DND-41 (cell line): Measurements from ENCODE around the gene ABRACL.
"Not testable (repeated sequence)": the region's sequence is repeated elsewhere in the genome, so short reads cannot be mapped to it uniquely, and the experiment has no call there.

ENCODE experiments used
- ATAC-seq: fragments of 200-7000 bp; cut with Tn5 transposase; 3 replicates; pipeline ENCODE4 v1.9.1; 2021; ENCODE audit warnings: low read depth; ENCODE audit not compliant: insufficient read depth
- DNase-seq: peaks from one replicate; pipeline ENCODE4 v3.0.0-alpha.2; 2020
- H2AFZ ChIP-seq: 2 replicates; pipeline ENCODE4 v1.6.0; 2012; ENCODE audit warnings: low read depth, low read length
- H3K27ac ChIP-seq: 2 replicates; pipeline ENCODE4 v1.5.1; 2012; ENCODE audit warnings: low read length, inconsistent platforms
- H3K27me3 ChIP-seq: fragments of 200-600 bp; sonication (generic); 2 replicates; pipeline ENCODE4 v1.6.0; 2012; ENCODE audit warnings: low read length, mild to moderate bottlenecking, inconsistent platforms; ENCODE audit not compliant: insufficient read depth, poor library complexity
- H3K36me3 ChIP-seq: 2 replicates; pipeline ENCODE4 v1.5.1; 2012; ENCODE audit warnings: low read length, inconsistent platforms; ENCODE audit not compliant: insufficient read depth
- H3K4me1 ChIP-seq: 2 replicates; pipeline ENCODE4 v1.5.1; 2012; ENCODE audit warnings: mild to moderate bottlenecking, low read length; ENCODE audit not compliant: insufficient read depth
- H3K4me2 ChIP-seq: 2 replicates; pipeline ENCODE4 v1.6.0; 2012; ENCODE audit warnings: mild to moderate bottlenecking, moderate library complexity, low read length, inconsistent platforms; ENCODE audit not compliant: insufficient read depth
- H3K4me3 ChIP-seq, 2 experiments: fragments of 200-600 bp in 1 of 2; shearing (Covaris generic) in 1 of 2; 2 replicates each; pipeline ENCODE4 v1.5.1; 2012 to 2016; ENCODE audit warnings: inconsistent platforms in 2 of 2, low read length in 2 of 2, mild to moderate bottlenecking in 2 of 2, low read depth in 1 of 2, moderate library complexity in 1 of 2
- H3K79me2 ChIP-seq: 2 replicates; pipeline ENCODE4 v1.6.0; 2012; ENCODE audit warnings: low read length, inconsistent platforms; ENCODE audit not compliant: insufficient read depth
- H3K9ac ChIP-seq: 2 replicates; pipeline ENCODE4 v1.6.0; 2012; ENCODE audit warnings: low read depth, mild to moderate bottlenecking, inconsistent platforms, low read length, moderate library complexity
- H3K9me3 ChIP-seq: 2 replicates; pipeline ENCODE4 v1.5.1; 2012; ENCODE audit warnings: low read length, moderate library complexity, mild to moderate bottlenecking, inconsistent platforms; ENCODE audit not compliant: insufficient read depth, severe bottlenecking
- H4K20me1 ChIP-seq: 2 replicates; pipeline ENCODE4 v1.6.0; 2012; ENCODE audit warnings: low read length; ENCODE audit not compliant: insufficient read depth
- CTCF ChIP-seq: IDR thresholded peaks from 2 replicates; pipeline ENCODE4 v1.5.1; 2012; ENCODE audit warnings: borderline replicate concordance, low read length, moderate library complexity, mild to moderate bottlenecking; ENCODE audit not compliant: poor library complexity, severe bottlenecking; ENCODE audit errors: extremely low read depth
- EZH2 ChIP-seq: IDR thresholded peaks from 3 replicates; pipeline ENCODE4 v1.6.1; 2012; ENCODE audit warnings: borderline replicate concordance, low read depth, mild to moderate bottlenecking, moderate library complexity, low read length, inconsistent platforms; ENCODE audit not compliant: severe bottlenecking

ABRACL gene

DNA sequence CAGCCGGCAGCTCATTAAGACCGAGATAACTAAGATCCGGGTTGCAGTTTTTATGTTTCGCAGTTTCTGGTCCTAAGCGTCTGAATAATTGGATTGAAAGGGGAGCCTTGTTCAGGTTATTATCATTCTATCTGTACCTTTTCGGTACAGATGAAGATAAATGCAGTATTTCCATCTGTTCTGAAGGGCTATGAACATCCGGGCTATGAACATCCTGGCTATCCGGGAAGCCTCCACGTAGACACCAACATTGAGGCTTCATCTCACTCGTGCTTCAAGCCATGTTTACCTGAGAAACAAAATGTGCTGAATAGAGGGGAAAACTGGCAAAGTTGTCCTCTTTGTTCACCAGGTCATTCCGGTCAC, 40.1 kb upstream of the ABRACL start:
- Histone ChIP-seq H3K9ac (peak overlapping the region; percentile 84), H3K9me3 (no peaks in the 10 kb centered on the region), H3K4me2 (peak overlapping the region; percentile 66), H3K36me3 (no peaks in the 10 kb centered on the region; the same call in 1 of the 2 replicates), H3K4me1 (peaks cover 40% of the 10 kb centered on the region), H3K27me3 (no peaks in the 10 kb centered on the region), H4K20me1 (peaks cover 32% of the 10 kb centered on the region), H3K79me2 (peaks cover 45% of the 10 kb centered on the region), H2AFZ (peak overlapping the region; percentile 86), H3K4me3 (peak overlapping the region; percentile 7 to 87; a peak in 3 of 4 replicates), H3K27ac (peak overlapping the region; percentile 69)
- ATAC-seq (peak; percentile 50), DNase-seq (no peak)
- no peak for TF ChIP-seq CTCF
- TF ChIP-seq EZH2 = no peak

DNA sequence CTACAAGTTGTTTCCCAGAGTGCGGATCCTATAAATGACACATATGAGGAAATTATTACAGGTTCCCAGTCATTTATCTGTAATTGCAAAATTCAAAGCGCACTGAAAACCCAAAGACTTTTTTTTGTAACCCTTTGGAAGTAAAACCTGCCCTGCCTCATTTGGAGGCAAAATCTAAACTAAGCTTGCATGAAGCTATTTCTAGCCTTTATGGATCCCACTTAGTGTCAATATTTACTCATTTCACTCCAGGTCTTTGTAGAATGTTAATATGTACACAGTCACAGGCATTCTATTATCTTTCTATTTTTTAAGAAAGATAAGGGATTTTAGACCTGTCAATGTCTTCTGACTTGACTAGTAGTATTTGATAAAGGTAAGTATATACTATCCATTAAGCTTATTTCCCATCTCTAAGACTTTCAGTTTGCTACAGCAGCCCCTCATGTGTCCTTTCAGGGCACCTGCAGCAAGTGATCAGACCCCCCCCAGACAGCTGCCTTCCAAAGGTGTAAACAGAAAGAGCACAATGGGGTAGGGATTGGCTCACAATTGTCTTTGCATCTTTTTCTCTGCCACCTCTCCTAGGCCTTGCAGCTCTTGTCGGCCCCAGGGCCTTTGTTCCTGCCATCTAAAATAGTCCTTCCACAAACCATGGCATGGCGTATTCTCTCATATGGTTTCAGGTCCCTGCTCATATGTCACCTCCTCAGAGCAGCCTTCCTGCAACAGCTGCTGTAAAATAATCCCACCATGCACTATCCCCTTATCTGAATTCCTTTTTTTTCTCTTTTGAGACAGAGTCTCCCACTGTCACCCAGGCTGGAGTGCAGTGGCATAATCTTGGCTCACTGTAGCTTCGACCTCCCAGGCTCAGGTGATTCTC, 39.2 kb upstream of the ABRACL start:
- peaks cover 37% of the 10 kb centered on the region for H3K79me2 ChIP-seq
- H3K27ac ChIP-seq = no peak overlapping the region
- H3K9ac ChIP-seq = 0 out of 2 replicates have a peak overlapping the region, but pooled peaks have one; percentile 84
- H3K4me3 ChIP-seq = no peak overlapping the region
- H4K20me1 ChIP-seq = peaks cover 23% of the 10 kb centered on the region; the same call in 1 of the 2 replicates
- TF ChIP-seq CTCF = no peak
- no peak for TF ChIP-seq EZH2
- H3K9me3 ChIP-seq = no peaks in the 10 kb centered on the region
- peak overlapping the region; percentile 86 for H2AFZ ChIP-seq
- H3K27me3 ChIP-seq = no peaks in the 10 kb centered on the region
- peaks cover 34% of the 10 kb centered on the region for H3K4me1 ChIP-seq
- ATAC-seq (no peak), DNase-seq (no peak)
- peak overlapping the region; percentile 66; the same call in 1 of the 2 replicates for H3K4me2 ChIP-seq
- H3K36me3 ChIP-seq = no peaks in the 10 kb centered on the region; the same call in 1 of the 2 replicates

GRCh38 chr6:138991206-138991605, 37.3 kb upstream of the ABRACL start:
- no peak overlapping the region for H3K27ac ChIP-seq
- H3K36me3 ChIP-seq = no peaks in the 10 kb centered on the region; the same call in 1 of the 2 replicates
- H3K27me3 ChIP-seq = no peaks in the 10 kb centered on the region
- H3K4me2 ChIP-seq = no peak overlapping the region
- H3K4me3 ChIP-seq = no peak overlapping the region
- DNase-seq = no peak
- no peak overlapping the region for H3K9ac ChIP-seq
- no peaks in the 10 kb centered on the region for H3K9me3 ChIP-seq
- H2AFZ ChIP-seq = no peak overlapping the region
- no peak for ATAC-seq
- peaks cover 18% of the 10 kb centered on the region for H3K79me2 ChIP-seq
- peaks cover 6% of the 10 kb centered on the region; the same call in 1 of the 2 replicates for H4K20me1 ChIP-seq
- no peak for TF ChIP-seq CTCF
- TF ChIP-seq EZH2 = no peak
- H3K4me1 ChIP-seq = peaks cover 16% of the 10 kb centered on the region

- not testable (repeated sequence) for H3K79me2 ChIP-seq, H3K4me2 ChIP-seq, ATAC-seq, H4K20me1 ChIP-seq, H3K9ac ChIP-seq, DNase-seq, H3K9me3 ChIP-seq, H3K27ac ChIP-seq, H3K36me3 ChIP-seq, H2AFZ ChIP-seq, H3K27me3 ChIP-seq, H3K4me1 ChIP-seq, H3K4me3 ChIP-seq
Measured at GRCh38 chr6:138992965-138993364, 35.6 kb upstream of the ABRACL start.

GRCh38 chr6:138993410-138993809, 35.1 kb upstream of the ABRACL start:
- not testable (repeated sequence) for H3K27me3 ChIP-seq, H3K4me1 ChIP-seq, H2AFZ ChIP-seq, H3K9me3 ChIP-seq, H4K20me1 ChIP-seq, H3K4me3 ChIP-seq, ATAC-seq, H3K79me2 ChIP-seq, H3K9ac ChIP-seq, DNase-seq, H3K27ac ChIP-seq, H3K36me3 ChIP-seq, H3K4me2 ChIP-seq
